BLaER1 (cell line): Measurements from ENCODE around the gene FAXDC2.
A peak's percentile ranks its signal among the peaks of the same experiment; 100 is the strongest.

Experiments
- H3K27ac ChIP-seq: shearing (Covaris generic); formaldehyde crosslinking; 2 replicates; pipeline ENCODE4 v1.8.1; 2022
- H3K27me3 ChIP-seq: shearing (Covaris generic); formaldehyde crosslinking; 2 replicates; pipeline ENCODE4 v1.8.1; 2022
- H3K36me3 ChIP-seq: shearing (Covaris generic); formaldehyde crosslinking; 2 replicates; pipeline ENCODE4 v1.8.1; 2022
- H3K4me1 ChIP-seq: shearing (Covaris generic); formaldehyde crosslinking; 2 replicates; pipeline ENCODE4 v1.8.1; 2022
- H3K4me2 ChIP-seq: shearing (Covaris generic); formaldehyde crosslinking; 2 replicates; pipeline ENCODE4 v1.8.1; 2022
- H3K4me3 ChIP-seq: shearing (Covaris generic); formaldehyde crosslinking; 2 replicates; pipeline ENCODE4 v1.8.1; 2022
- H3K9ac ChIP-seq: shearing (Covaris generic); formaldehyde crosslinking; 2 replicates; pipeline ENCODE4 v1.8.1; 2022
- H3K9me3 ChIP-seq: shearing (Covaris generic); formaldehyde crosslinking; 2 replicates; pipeline ENCODE4 v1.8.1; 2022
- H4K20me1 ChIP-seq: shearing (Covaris generic); formaldehyde crosslinking; 2 replicates; pipeline ENCODE4 v1.8.1; 2022
- Cebpa-rat ChIP-seq: shearing (Covaris generic); IDR thresholded peaks from 2 replicates; pipeline ENCODE4 v1.8.1; 2022

The FAXDC2 gene

DNA sequence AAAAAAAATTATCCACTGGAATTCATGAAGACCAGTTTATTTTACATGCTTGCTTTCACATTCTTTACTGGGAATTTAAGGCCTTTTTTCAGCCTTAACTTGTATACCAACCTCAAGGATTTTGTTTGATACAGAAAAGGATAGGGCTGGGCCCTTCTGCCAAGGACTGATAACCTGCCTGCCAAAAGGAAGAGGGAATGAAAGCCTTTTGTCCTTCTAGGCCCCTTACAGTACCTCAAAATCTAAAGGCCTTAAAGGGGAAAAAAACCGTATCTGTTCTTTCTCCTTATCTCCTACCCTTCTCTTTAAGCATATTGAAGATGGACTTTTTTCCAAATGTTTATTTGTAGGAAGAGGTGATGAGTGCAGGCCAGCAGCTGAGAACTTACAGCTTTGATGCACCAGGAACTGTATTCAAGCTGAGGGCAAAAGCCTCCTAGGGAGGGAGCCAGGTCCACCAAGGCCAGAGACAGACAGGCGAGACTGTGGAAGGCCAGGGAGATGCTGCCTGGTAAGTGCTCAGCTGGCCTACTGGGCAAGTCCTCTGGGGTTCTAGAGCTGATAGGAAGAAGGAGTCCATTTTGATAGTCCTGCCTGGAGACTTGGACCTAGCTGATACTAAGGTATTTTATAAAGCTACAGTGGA lies 31.8 kb downstream of the FAXDC2 start:
- Histone ChIP-seq H3K4me2 (no peak overlapping the region), H3K9ac (no peak overlapping the region), H3K36me3 (peaks cover 95% of the 10 kb centered on the region), H3K9me3 (no peaks in the 10 kb centered on the region), H3K4me3 (no peak overlapping the region), H3K27ac (no peak overlapping the region), H4K20me1 (peaks cover 84% of the 10 kb centered on the region), H3K4me1 (peaks cover 5% of the 10 kb centered on the region), H3K27me3 (no peaks in the 10 kb centered on the region)
- TF ChIP-seq Cebpa-rat: no peak

DNA sequence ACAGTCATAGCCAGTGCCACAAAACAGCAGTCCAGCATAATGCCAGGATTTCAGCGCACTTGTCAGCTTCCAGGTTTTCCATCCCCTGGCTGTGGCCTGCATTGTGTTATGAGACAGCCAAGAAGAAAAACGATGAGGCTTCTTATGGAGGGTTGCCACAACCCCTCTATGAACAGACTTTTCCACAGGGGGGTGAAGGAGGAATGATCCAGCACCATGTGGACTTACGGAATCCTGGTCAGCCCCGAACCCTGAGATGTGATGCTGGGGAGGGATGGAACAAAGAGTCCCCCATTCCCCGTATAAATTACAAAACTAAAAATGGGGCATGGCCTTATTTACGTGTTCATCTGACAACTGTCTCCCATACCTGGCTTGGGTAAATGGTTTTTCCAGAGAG lies 32.6 kb downstream of the FAXDC2 start:
- H3K27me3 ChIP-seq: no peaks in the 10 kb centered on the region
- H3K9me3 ChIP-seq: no peaks in the 10 kb centered on the region
- no peak overlapping the region for H3K4me2 ChIP-seq
- no peak overlapping the region for H3K27ac ChIP-seq
- H4K20me1 ChIP-seq: peaks cover 90% of the 10 kb centered on the region
- peaks cover 12% of the 10 kb centered on the region for H3K4me1 ChIP-seq
- peaks cover 95% of the 10 kb centered on the region for H3K36me3 ChIP-seq
- no peak overlapping the region for H3K4me3 ChIP-seq
- H3K9ac ChIP-seq: no peak overlapping the region
- TF ChIP-seq Cebpa-rat: no peak

- no peak overlapping the region for H3K4me2 ChIP-seq
- peaks cover 89% of the 10 kb centered on the region for H4K20me1 ChIP-seq
- peaks cover 19% of the 10 kb centered on the region for H3K4me1 ChIP-seq
- no peak overlapping the region for H3K27ac ChIP-seq
- peaks cover 97% of the 10 kb centered on the region for H3K36me3 ChIP-seq
- H3K4me3 ChIP-seq: no peak overlapping the region
- no peak for TF ChIP-seq Cebpa-rat
- H3K27me3 ChIP-seq: no peaks in the 10 kb centered on the region
- H3K9me3 ChIP-seq: no peaks in the 10 kb centered on the region
- no peak overlapping the region for H3K9ac ChIP-seq
Observed at GRCh38 chr5:154816891-154817492, 33.4 kb downstream of the FAXDC2 start.

DNA sequence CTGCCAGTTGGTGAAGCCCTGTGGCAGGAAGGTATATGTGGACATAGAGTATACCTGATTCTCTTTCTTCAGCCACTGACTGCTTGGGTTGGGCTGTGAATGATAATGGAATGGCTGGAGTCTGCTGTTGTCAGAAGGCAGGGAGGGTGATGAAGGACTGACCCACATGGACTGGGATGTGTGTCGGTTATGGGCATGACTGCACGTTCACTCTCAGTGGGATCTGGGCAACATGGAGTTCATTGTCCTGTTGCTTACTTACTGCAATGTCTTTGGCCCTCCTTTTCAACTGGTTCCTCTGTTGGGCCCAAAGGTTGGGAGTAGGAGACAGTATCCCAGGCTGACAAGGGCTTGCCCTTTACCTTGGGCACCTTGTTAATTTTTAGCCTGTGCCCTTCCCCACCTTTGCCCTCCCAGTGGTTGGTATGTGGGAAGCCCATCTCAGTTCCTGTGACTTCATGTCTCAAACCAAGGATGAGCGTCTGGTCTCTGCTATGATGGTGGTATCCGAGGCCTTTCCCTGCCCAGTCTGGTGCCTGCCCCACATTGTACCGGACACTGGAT lies 34.6 kb downstream of the FAXDC2 start:
- H4K20me1 ChIP-seq: peaks cover 92% of the 10 kb centered on the region
- no peak overlapping the region for H3K27ac ChIP-seq
- no peak overlapping the region for H3K9ac ChIP-seq
- H3K9me3 ChIP-seq: no peaks in the 10 kb centered on the region
- H3K4me1 ChIP-seq: peaks cover 25% of the 10 kb centered on the region
- H3K27me3 ChIP-seq: no peaks in the 10 kb centered on the region
- no peak overlapping the region for H3K4me3 ChIP-seq
- no peak overlapping the region for H3K4me2 ChIP-seq
- TF ChIP-seq Cebpa-rat: no peak
- H3K36me3 ChIP-seq: peaks cover 97% of the 10 kb centered on the region

DNA sequence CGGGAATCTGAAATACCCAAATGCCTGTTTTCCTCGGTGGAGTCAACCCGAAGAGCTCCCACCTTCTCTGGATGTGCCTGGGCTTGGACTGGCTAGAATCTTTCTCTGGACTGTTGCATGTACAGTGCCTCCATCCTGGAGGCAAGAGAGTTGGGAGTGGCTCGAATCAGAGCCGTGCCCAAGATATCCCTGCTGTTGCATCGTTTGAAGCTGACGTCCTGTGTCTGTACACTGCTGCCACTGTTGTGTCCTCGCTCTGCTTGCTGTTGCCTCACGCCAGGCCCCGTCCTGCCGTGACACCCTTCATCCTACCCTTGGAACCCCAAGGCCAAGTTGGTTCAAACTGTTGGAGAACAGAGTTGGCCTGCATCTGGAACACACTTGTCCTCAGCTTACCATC lies 35.4 kb downstream of the FAXDC2 start:
- Histone ChIP-seq H4K20me1 (peaks cover 94% of the 10 kb centered on the region), H3K4me3 (no peak overlapping the region), H3K36me3 (peaks cover 99% of the 10 kb centered on the region), H3K27ac (no peak overlapping the region), H3K4me2 (no peak overlapping the region), H3K4me1 (peaks cover 25% of the 10 kb centered on the region), H3K9ac (no peak overlapping the region), H3K9me3 (no peaks in the 10 kb centered on the region), H3K27me3 (no peaks in the 10 kb centered on the region)
- no peak for TF ChIP-seq Cebpa-rat

DNA sequence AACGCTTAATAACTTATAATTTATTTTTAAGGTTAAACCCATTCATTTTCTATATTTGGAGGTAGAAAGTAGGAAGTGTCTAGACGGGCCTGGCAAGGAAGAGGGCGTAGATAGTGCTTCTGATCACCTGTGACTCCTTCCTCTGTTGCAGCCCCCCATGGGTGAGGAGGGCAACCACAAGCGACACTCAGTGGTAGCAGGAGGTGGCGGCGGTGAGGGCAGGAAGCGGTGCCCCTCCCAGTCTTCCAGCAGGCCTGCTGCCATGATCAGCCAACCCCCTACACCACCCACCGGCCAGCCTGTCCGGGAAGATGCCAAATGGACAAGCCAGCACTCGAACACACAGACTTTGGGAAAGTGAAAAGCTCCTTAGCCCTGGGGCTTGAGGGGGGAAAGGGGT lies 36.7 kb downstream of the FAXDC2 start:
- H4K20me1 ChIP-seq: peaks cover 93% of the 10 kb centered on the region
- peak overlapping the region; percentile 59 for H3K4me2 ChIP-seq
- H3K27me3 ChIP-seq: no peaks in the 10 kb centered on the region
- no peak overlapping the region for H3K9ac ChIP-seq
- H3K27ac ChIP-seq: peak overlapping the region; percentile 42; the same call in 1 of the 2 replicates
- peaks cover 27% of the 10 kb centered on the region for H3K4me1 ChIP-seq
- no peak for TF ChIP-seq Cebpa-rat
- no peak overlapping the region for H3K4me3 ChIP-seq
- no peaks in the 10 kb centered on the region for H3K9me3 ChIP-seq
- peaks cover 99% of the 10 kb centered on the region for H3K36me3 ChIP-seq

- Histone ChIP-seq H3K27ac (0 out of 2 replicates have a peak overlapping the region, but pooled peaks have one; percentile 5), H4K20me1 (peaks cover 93% of the 10 kb centered on the region), H3K27me3 (no peaks in the 10 kb centered on the region), H3K9me3 (no peaks in the 10 kb centered on the region), H3K4me1 (peaks cover 33% of the 10 kb centered on the region), H3K9ac (no peak overlapping the region; the same call in 1 of the 2 replicates), H3K4me2 (peak overlapping the region; percentile 59), H3K36me3 (peaks cover 99% of the 10 kb centered on the region), H3K4me3 (peak overlapping the region; percentile 16; the same call in 1 of the 2 replicates)
- no peak for TF ChIP-seq Cebpa-rat
Observed at GRCh38 chr5:154813158-154813557, 37.2 kb downstream of the FAXDC2 start.

GRCh38 chr5:154811653-154812465 lies 38.5 kb downstream of the FAXDC2 start:
- H3K9ac ChIP-seq: no peak overlapping the region
- H3K36me3 ChIP-seq: peaks cover 96% of the 10 kb centered on the region
- no peak overlapping the region for H3K4me3 ChIP-seq
- H3K27ac ChIP-seq: no peak overlapping the region
- H3K4me2 ChIP-seq: no peak overlapping the region
- no peaks in the 10 kb centered on the region for H3K27me3 ChIP-seq
- no peak for TF ChIP-seq Cebpa-rat
- H3K9me3 ChIP-seq: no peaks in the 10 kb centered on the region
- H3K4me1 ChIP-seq: peaks cover 34% of the 10 kb centered on the region
- peaks cover 95% of the 10 kb centered on the region for H4K20me1 ChIP-seq

GRCh38 chr5:154811239-154811638 lies 39.2 kb downstream of the FAXDC2 start:
- TF ChIP-seq Cebpa-rat: no peak
- H3K9me3 ChIP-seq: no peaks in the 10 kb centered on the region
- H3K9ac ChIP-seq: 0 out of 2 replicates have a peak overlapping the region, but pooled peaks have one; percentile 15
- peaks cover 96% of the 10 kb centered on the region for H3K36me3 ChIP-seq
- no peak overlapping the region for H3K27ac ChIP-seq
- H3K4me2 ChIP-seq: no peak overlapping the region
- H4K20me1 ChIP-seq: peaks cover 95% of the 10 kb centered on the region
- no peaks in the 10 kb centered on the region for H3K27me3 ChIP-seq
- no peak overlapping the region for H3K4me3 ChIP-seq
- H3K4me1 ChIP-seq: peaks cover 34% of the 10 kb centered on the region
